Body of pancreas (tissue), 4 donors: ENCODE results near the gene RAF1. TPM values are rescaled to one million over a fixed set of nuclear protein-coding genes. Genes with fewer than 3 reads are reported as not detected.

Experiments used
- ATAC-seq: fragments of 150-250 bp; one replicate; pipeline ENCODE4 v1.9.1; 2016
- DNase-seq, 4 donors: peaks; one replicate each; pipeline ENCODE4 v3.0.0-alpha.2; 2019
- H3K27ac ChIP-seq, 4 donors: fragments of 200-600 bp; sonication (generic); 1 replicate in 3 of 4; 2 replicates in 1 of 4; pipeline versions ENCODE4 v1.5.1 to v1.6.1; 2016 to 2019; ENCODE audit warnings: mild to moderate bottlenecking in 1 of 4, mixed read lengths in 1 of 4, moderate library complexity in 1 of 4
- H3K27me3 ChIP-seq, 2 donors: fragments of 200-600 bp; sonication (generic); one replicate each; pipeline ENCODE4 v1.6.0; 2016; ENCODE audit warnings: mild to moderate bottlenecking in 1 of 2
- H3K36me3 ChIP-seq, 2 donors: fragments of 200-600 bp; sonication (generic); replicated peaks in 1 of 2; 2 replicates each; pipeline ENCODE4 v1.5.1; 2016; ENCODE audit warnings: low read depth in 2 of 2; ENCODE audit not compliant: insufficient read depth in 1 of 2
- H3K4me1 ChIP-seq: fragments of 200-600 bp; sonication (generic); one replicate; pipeline ENCODE4 v1.6.0; 2016
- H3K4me3 ChIP-seq, 2 donors: fragments of 200-600 bp; sonication (generic); 1 replicate in 1 of 2; 2 replicates in 1 of 2; pipeline ENCODE4 v1.5.1; 2016 to 2019
- H3K9me3 ChIP-seq, 3 donors: fragments of 200-600 bp; sonication (generic); 1 replicate in 2 of 3; 2 replicates in 1 of 3; pipeline ENCODE4 v1.5.1; 2016
- POLR2A ChIP-seq, 3 donors: fragments of 450-650 bp; IDR thresholded peaks; one replicate each; pipeline ENCODE4 v1.6.1; 2016; ENCODE audit warnings: antibody characterized with exemption in 3 of 3, mild to moderate bottlenecking in 2 of 3
- WGBS, 2 donors: methylation state at CpG; one replicate each; pipeline ENCODE4 v1.1.5; 2017; 5-methylcytosine and 5-hydroxymethylcytosine counted together
- intact Hi-C: fragments of 100-400 bp; cut with DNase I; formaldehyde crosslinking; loops from one replicate; pipeline ENCODE4 v1.15.1; 2023
- total RNA-seq, 2 donors: library from RNA; depleted of rRNA; stranded (reverse); fragments of >200 nt; gene quantifications; one replicate each; pipeline ENCODE4 v1.1.0, GENCODE V29; 2016
- TF ChIP-seq, protein P1 (sequence below), 7 experiments: fragments of 450-650 bp in 4 of 7; fragments of 200-600 bp in 3 of 7; sonication (generic) in 3 of 7; IDR thresholded peaks; one replicate each; pipeline ENCODE4 v1.5.1; 2016 to 2019; ENCODE audit warnings: antibody characterized with exemption in 7 of 7

RAF1 gene
- total RNA-seq, 2 donors from 2014 or later, result 52.1 to 53.7 TPM

DNA sequence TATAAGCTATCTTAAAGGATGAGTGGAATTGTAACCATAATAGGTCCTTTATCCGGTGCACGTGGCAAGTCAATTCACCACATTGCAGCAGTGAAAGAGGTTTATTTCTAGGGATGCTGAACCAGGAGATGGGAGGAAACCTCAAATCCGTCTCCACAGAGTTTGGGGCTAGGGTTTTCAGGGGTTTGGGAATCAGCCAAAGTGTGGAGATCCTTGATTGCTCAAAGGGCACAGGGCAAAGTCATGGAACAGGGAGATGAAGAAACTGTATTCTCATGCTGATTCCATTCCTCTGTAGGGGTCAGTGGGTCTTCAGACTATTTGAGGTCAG, 7.2 kb upstream of the RAF1 start:
- DNase-seq (no peak), ATAC-seq (no peak)
- intact Hi-C loops, result no loop called here
- no peak for TF ChIP-seq POLR2A (IDR thresholded peaks at IDR 0.05)
- TF ChIP-seq, protein P1, sequence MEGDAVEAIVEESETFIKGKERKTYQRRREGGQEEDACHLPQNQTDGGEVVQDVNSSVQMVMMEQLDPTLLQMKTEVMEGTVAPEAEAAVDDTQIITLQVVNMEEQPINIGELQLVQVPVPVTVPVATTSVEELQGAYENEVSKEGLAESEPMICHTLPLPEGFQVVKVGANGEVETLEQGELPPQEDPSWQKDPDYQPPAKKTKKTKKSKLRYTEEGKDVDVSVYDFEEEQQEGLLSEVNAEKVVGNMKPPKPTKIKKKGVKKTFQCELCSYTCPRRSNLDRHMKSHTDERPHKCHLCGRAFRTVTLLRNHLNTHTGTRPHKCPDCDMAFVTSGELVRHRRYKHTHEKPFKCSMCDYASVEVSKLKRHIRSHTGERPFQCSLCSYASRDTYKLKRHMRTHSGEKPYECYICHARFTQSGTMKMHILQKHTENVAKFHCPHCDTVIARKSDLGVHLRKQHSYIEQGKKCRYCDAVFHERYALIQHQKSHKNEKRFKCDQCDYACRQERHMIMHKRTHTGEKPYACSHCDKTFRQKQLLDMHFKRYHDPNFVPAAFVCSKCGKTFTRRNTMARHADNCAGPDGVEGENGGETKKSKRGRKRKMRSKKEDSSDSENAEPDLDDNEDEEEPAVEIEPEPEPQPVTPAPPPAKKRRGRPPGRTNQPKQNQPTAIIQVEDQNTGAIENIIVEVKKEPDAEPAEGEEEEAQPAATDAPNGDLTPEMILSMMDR (IDR thresholded peaks at IDR 0.05), result no peak
- Histone ChIP-seq H3K27me3 (no peaks in the 10 kb centered on the region), H3K27ac (no peak overlapping the region), H3K36me3 (no peaks in the 10 kb centered on the region), H3K4me3 (no peak overlapping the region), H3K4me1 (no peaks in the 10 kb centered on the region), H3K9me3 (no peaks in the 10 kb centered on the region)
- 89 to 94% methylated on average over 3 of the region's 3 CpGs for WGBS, 2 donors

DNA sequence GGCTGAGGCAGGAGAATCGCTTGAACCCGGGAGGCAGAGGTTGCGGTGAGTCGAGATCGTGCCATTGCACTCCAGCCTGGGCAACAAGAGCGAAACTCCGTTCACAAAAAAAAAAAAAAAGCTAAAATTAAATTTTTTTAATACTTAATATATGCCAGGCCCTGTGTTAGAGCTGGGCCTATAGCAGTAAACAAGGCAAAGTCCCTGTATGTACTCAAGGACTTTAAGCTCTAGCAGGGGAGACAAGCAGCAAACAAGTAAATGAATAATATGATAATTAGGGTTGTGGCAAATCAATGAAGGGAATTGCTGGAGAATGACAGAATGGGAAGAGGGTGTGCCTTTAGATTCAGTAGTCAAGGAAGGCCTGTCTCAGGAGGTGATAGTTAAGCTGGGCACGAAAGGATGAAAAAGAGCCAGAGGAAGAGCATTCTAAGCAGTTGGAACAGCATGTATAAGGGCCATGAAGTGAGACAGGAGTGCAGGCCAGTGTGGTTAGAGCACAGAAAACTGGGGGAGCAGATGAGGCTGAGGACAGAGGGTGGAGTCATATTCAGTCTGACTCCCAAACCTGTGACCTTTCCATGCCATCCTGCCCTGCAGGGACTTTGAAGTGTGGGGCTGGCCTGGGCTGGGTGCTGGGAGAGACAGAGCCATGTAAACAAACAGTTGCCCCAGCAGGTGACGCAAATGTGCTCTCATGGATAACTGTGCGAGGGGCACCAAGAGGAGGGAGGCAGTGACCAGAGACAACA, 6.6 kb upstream of the RAF1 start:
- H3K27ac ChIP-seq, result no peak overlapping the region
- no peaks in the 10 kb centered on the region for H3K36me3 ChIP-seq
- 89 to 90% methylated on average over 10 of the region's 10 CpGs for WGBS, 2 donors
- ATAC-seq (no peak), DNase-seq (no peak)
- intact Hi-C loops, result no loop called here
- TF ChIP-seq, protein P1 (IDR thresholded peaks at IDR 0.05), result no peak
- H3K4me3 ChIP-seq, result no peak overlapping the region
- H3K9me3 ChIP-seq, result no peaks in the 10 kb centered on the region
- H3K4me1 ChIP-seq, result no peaks in the 10 kb centered on the region
- no peaks in the 10 kb centered on the region for H3K27me3 ChIP-seq

DNA sequence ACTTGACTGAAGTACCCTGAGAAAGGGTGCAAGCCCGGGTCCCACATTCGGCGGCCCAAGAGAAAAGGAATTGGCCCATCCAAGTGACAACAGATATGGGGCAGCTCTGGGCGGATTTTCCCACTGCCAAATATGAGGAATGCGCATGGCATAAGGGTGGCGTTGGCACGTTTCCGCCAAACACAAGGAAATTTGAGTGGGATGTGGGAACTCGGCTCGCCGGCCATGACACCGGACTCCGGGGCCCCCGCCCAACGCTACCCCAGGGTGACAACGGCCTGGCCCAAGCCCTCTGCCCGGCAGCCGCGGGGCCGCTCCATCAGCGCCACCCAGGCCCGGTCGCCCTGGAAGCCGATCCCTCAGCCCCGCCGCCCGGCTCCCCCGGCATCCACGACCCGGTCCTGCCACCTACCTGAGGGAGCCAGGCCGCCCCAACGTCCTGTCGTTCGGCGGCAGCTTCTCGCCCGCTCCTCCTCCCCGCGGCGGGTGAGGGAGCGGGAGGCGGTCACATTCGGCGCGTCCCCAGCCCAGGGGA, 449 bp downstream of the RAF1 start:
- Histone ChIP-seq H3K27ac (peak overlapping the region; percentile 97 to 100 (median 99)), H3K9me3 (no peaks in the 10 kb centered on the region), H3K4me3 (peak overlapping the region; percentile 99 to 100), H3K36me3 (no peaks in the 10 kb centered on the region), H3K4me1 (peaks cover 42% of the 10 kb centered on the region), H3K27me3 (no peaks in the 10 kb centered on the region)
- DNase-seq (peak; percentile 48 to 69 (median 60)), ATAC-seq (peak; percentile 51)
- WGBS, 2 donors, result 0% methylated on average over 6 to 39 of the region's 45 CpGs
- intact Hi-C loops, result no loop called here
- TF ChIP-seq, protein P1 (IDR thresholded peaks at IDR 0.05), result no peak
- TF ChIP-seq POLR2A (IDR thresholded peaks at IDR 0.05), result no peak

DNA sequence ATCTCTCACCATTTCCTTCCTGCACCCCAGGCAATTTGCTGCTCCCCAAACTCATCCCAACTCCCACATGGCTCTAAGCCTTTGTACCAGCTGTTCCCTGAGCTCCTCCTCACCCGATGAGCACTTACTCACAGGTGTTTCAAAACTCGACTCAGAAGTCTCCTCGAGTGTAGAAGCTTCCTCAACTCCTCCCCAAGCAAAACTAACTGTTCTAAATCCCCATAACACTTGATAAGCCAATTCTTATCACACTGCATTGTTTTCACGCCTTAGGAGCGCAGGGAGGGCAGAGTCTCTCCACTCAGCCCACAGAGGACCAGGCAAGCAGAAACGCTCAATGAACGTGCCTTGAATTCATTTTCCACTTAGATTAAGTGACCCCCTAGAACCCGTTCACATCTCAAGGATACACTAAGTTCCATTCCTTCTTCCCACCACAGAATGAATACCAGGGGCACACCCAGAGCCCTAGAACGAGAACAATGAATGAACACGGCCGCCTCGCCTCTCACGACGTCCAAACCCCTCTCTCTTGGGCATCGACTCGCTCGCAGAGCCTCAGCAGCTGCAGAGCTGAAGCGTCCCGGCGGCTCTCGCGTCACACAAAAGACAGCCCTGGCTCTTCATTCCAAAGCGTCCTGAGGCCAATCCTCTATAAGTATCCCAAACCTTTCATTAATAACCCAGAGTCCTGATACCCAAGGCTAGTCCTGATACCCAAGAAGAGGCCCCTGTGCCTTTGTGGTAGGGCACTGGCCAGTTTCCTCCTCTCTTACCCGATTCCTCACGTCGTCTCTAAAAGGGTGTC, 1.1 kb downstream of the RAF1 start:
- H3K9me3 ChIP-seq, result no peaks in the 10 kb centered on the region
- H3K27me3 ChIP-seq, result no peaks in the 10 kb centered on the region
- WGBS, 2 donors, result 0% methylated on average over 25 to 26 of the region's 26 CpGs
- H3K4me3 ChIP-seq, result peak overlapping the region; percentile 99 to 100
- peak overlapping the region; percentile 97 to 100 (median 99) for H3K27ac ChIP-seq
- peak; percentile 12 for ATAC-seq
- DNase-seq, result peak; percentile 36 to 51 (median 40)
- TF ChIP-seq, protein P1 (IDR thresholded peaks at IDR 0.05), result no peak
- TF ChIP-seq POLR2A (IDR thresholded peaks at IDR 0.05), result peak in 2 of 3 donors; percentile 34 to 55
- no peaks in the 10 kb centered on the region for H3K36me3 ChIP-seq
- intact Hi-C loops, result no loop called here
- peaks cover 45% of the 10 kb centered on the region for H3K4me1 ChIP-seq
